Left lobe of liver (tissue), 2 donors: Measurements from ENCODE around the gene CUL4A. TPM values are rescaled to one million over a fixed set of nuclear protein-coding genes. Genes with fewer than 3 reads are reported as not detected.

ENCODE experiments used
- ATAC-seq: fragments of 200-7000 bp; cut with Tn5 transposase; one replicate; pipeline ENCODE4 v1.9.1; 2020; ENCODE audit warnings: mild to moderate bottlenecking, moderate library complexity
- DNase-seq: peaks from one replicate; pipeline ENCODE4 v3.0.0-alpha.2; 2020; ENCODE audit warnings: low spot score
- total RNA-seq: library from RNA; stranded (reverse); gene quantifications from one replicate; pipeline ENCODE4 v1.2.1, GENCODE V29; 2021
- donor health status: DM: no; HTN: no; CAD: no; lungs with moderate emphysema.
- donor health status: DM: no; HTN: yes; CAD: no.

Gene CUL4A
- total RNA-seq, 1 donor from 2014 or later, result 30.4 TPM

- DNase-seq (peak; percentile 68), ATAC-seq (peak; percentile 51)
Observed at GRCh38 chr13:113207890-113208420, 1.5 kb upstream of the CUL4A start.

- peak; percentile 91 for DNase-seq
- ATAC-seq, result peak; percentile 87
Observed at GRCh38 chr13:113208421-113209335, 735 bp upstream of the CUL4A start, which contains the start of gene PCID2. PCID2 (minus strand) TSS chr13:113208669; CDS start chr13:113208634, 35 bp downstream.

GRCh38 chr13:113209759-113210421, 477 bp downstream of the CUL4A start:
- peak; percentile 37 for ATAC-seq

GRCh38 chr13:113210833-113211232, 1.4 kb downstream of the CUL4A start:
- ATAC-seq (no peak), DNase-seq (no peak)

More at GRCh38 chr13:113209759-113210421, 477 bp downstream of the CUL4A start:
- DNase-seq, result peak; percentile 72

- no peak for ATAC-seq
Observed at GRCh38 chr13:113211774-113212173, 2.4 kb downstream of the CUL4A start.

GRCh38 chr13:113216254-113217048, 7.0 kb downstream of the CUL4A start:
- no peak for DNase-seq
- peak; percentile 32 for ATAC-seq

More at GRCh38 chr13:113211774-113212173, 2.4 kb downstream of the CUL4A start:
- no peak for DNase-seq

DNA sequence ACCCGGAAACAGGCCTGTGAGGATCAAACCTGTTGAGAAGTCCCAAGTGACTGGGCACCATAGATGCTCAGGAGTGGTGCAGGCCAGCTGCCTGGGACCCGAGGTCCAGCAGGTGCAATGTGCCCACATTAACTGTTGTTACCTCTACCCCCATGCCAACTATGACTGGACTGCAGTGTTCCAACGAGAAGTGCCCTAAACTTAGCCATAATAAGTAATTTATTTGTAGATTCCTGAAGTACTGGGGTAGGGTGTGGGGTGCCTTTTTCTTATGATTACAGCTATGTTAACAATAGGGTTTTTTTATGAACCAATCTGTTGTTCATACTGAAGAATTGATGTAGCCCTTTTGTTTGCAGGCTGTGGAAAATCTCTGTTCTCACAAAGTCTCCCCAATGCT, 9.2 kb downstream of the CUL4A start:
- DNase-seq, result no peak
- no peak for ATAC-seq

- ATAC-seq (peak; percentile 47), DNase-seq (no peak)
Observed at GRCh38 chr13:113219256-113219940, 10.0 kb downstream of the CUL4A start.

DNA sequence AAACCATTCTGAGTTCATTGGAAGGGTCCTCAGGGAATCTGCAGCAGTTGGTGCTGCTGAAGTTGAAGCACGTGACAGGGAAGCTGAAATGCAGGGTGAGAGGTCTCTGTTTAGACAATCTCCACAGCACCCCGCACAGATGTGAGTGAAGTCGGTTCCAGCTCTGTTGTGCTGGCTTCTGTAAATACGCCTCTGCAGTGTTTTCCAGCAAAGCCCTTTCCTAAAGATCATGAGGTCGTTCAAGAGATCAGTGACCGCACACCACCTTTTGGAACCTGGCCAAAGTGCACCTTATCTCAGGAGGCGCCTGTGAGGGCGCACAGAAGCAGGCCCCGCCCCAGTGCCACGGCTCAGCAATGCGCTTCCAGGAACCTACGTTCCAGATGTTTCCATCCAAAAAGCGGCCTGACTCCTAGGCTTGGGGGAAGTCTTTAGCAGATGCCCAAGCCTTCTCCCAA, 10.8 kb downstream of the CUL4A start:
- peak; percentile 86 for DNase-seq
- ATAC-seq, result peak; percentile 88

DNA sequence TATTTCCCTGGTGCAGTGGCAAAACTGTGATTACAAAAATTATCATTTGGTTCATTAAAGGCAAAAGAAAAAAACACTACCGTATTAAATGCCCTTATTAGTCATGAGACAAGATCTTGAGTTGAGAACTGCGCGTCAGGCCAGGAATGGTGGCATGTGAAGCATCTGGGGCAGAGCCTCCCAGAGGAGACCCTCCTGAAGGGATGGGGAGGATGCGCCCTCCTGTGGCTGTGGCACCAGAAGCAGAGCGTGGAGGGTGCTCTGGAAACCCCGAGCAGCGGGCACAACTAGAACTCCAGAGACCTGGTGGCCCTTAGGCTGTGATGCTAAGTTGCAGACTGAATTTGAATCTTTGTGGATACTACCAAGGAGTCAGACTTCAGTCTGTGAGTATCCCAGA, 11.5 kb downstream of the CUL4A start:
- DNase-seq (no peak), ATAC-seq (no peak)

GRCh38 chr13:113223070-113223469, 13.7 kb downstream of the CUL4A start:
- DNase-seq (no peak), ATAC-seq (no peak)

- DNase-seq (no peak), ATAC-seq (no peak)
Observed at GRCh38 chr13:113224486-113224885, 15.1 kb downstream of the CUL4A start.

- ATAC-seq, result no peak
- DNase-seq, result no peak
Observed at GRCh38 chr13:113225515-113225914, 16.1 kb downstream of the CUL4A start.

GRCh38 chr13:113226873-113227450, 17.5 kb downstream of the CUL4A start:
- no peak for DNase-seq
- ATAC-seq, result no peak

GRCh38 chr13:113229161-113229560, 19.7 kb downstream of the CUL4A start:
- ATAC-seq, result no peak
- DNase-seq, result no peak

- ATAC-seq (peak; percentile 14), DNase-seq (no peak)
Observed at GRCh38 chr13:113229791-113230190, 20.4 kb downstream of the CUL4A start.

- peak; percentile 37 for ATAC-seq
- no peak for DNase-seq
Observed at GRCh38 chr13:113231306-113232207, 22.1 kb downstream of the CUL4A start.

DNA sequence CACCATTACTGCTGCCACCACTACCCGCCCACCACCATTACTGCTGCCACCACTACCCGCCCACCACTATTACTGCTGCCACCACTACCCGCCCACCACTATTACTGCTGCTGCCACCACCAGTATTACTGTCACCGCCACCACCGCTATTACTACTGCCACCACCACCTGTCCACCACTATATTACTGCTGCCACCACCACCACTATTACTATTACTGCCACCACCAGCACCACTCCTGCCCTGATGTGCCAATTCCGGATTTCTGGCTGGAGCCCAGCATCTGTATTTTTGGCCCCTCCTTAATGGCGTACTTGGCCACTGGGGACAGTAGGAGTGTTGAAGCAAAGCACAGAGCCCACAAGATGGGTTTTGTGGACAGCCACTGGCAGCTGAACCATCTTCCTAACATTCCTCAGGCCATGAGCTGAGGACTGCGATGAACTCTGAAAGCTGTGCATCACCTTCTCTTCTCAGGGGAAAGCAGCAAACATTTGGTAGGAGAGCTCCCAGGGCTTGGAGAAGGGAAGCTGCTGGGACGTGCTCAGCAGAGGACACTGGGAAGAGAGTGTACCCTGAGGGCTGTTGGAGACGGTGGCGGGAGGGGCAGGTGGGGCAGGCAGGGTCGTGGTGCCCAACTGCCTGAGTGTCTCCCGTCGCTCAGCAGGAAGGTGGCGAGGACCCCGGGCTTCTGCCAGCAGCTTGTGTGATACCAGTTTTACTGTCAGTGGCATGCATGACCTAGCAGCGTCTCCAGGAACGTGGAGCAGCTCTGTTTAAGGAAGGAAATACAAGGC, 23.0 kb downstream of the CUL4A start:
- ATAC-seq (no peak), DNase-seq (no peak)
